H1 (cell line): ENCODE data around the gene CA10. TPM values are rescaled to one million over a fixed set of nuclear protein-coding genes. Genes with fewer than 3 reads are reported as not detected.

Source experiments
- CTCF ChIA-PET: fragments of 300-600 bp; sonication (Branson Sonifier 250); formaldehyde crosslinking; loops from one replicate; lab custom pipeline; 2021; ENCODE audit not compliant: partially characterized antibody; lab: Charles Lee
- POLR2A ChIA-PET: fragments of 300-600 bp; sonication (Branson Sonifier 250); formaldehyde crosslinking; loops from one replicate; lab custom pipeline; 2021; ENCODE audit warnings: inconsistent platforms; ENCODE audit not compliant: partially characterized antibody; lab: Charles Lee
- DNase-seq, 2 experiments: peaks; one replicate each; pipeline versions ENCODE4 v3.0.0 to v3.0.0-alpha.2; 2010 to 2022; ENCODE audit warnings: low spot score in 2 of 2, low read depth in 1 of 2, mixed read lengths in 1 of 2
- FAIRE-seq: peaks from 2 replicates; lab custom pipeline; 2011; peaks lifted over from hg19 to GRCh38; lab: Jason Lieb, UNC
- H2AFZ ChIP-seq: 2 replicates; pipeline ENCODE4 v1.8.1; 2012; ENCODE audit warnings: low read length, inconsistent platforms
- H2AK5ac ChIP-seq: 2 replicates; pipeline ENCODE4 v1.6.1; 2013; ENCODE audit warnings: low read depth, low read length
- H2BK120ac ChIP-seq: replicated peaks from 2 replicates; pipeline ENCODE3; 2013; ENCODE audit warnings: low read depth, low read length, inconsistent platforms
- H2BK12ac ChIP-seq: 2 replicates; pipeline ENCODE4 v1.6.1; 2013; ENCODE audit warnings: low read depth, low read length
- H2BK15ac ChIP-seq: 2 replicates; pipeline ENCODE4 v1.6.1; 2013; ENCODE audit warnings: low read length
- H2BK20ac ChIP-seq: 2 replicates; pipeline ENCODE4 v1.6.1; 2013; ENCODE audit warnings: low read length
- H2BK5ac ChIP-seq: 2 replicates; pipeline ENCODE4 v1.6.1; 2013; ENCODE audit warnings: low read depth, low read length
- H3K14ac ChIP-seq: 2 replicates; pipeline ENCODE4 v1.6.1; 2013; ENCODE audit warnings: inconsistent platforms; ENCODE audit not compliant: insufficient read length
- H3K18ac ChIP-seq: 2 replicates; pipeline ENCODE4 v1.6.1; 2013; ENCODE audit warnings: low read length; ENCODE audit errors: extremely low read depth
- H3K23ac ChIP-seq: 2 replicates; pipeline ENCODE4 v1.6.1; 2013; ENCODE audit warnings: inconsistent platforms; ENCODE audit not compliant: insufficient read length
- H3K23me2 ChIP-seq: 2 replicates; pipeline ENCODE4 v1.6.1; 2013; ENCODE audit warnings: low read depth, low read length
- H3K27ac ChIP-seq: 2 replicates; pipeline ENCODE4 v1.6.1; 2011; ENCODE audit warnings: low read depth, low read length, inconsistent platforms
- H3K27me3 ChIP-seq, 4 experiments: replicated peaks in 1 of 4; 1 replicate in 1 of 4; 2 replicates in 3 of 4; pipeline versions ENCODE4 v1.6.1 to v1.8.1; 2011 to 2013; ENCODE audit warnings: low read length in 3 of 4, mild to moderate bottlenecking in 3 of 4, inconsistent platforms in 2 of 4, mixed read lengths in 2 of 4, moderate library complexity in 1 of 4; ENCODE audit not compliant: control insufficient read depth in 3 of 4, insufficient read depth in 3 of 4; ENCODE audit errors: extremely low read depth in 1 of 4
- H3K36me3 ChIP-seq, 4 experiments: 2 replicates each; pipeline versions ENCODE4 v1.6.1 to v1.8.1; 2011 to 2013; ENCODE audit warnings: mild to moderate bottlenecking in 4 of 4, low read length in 3 of 4, moderate library complexity in 2 of 4, control low read depth in 1 of 4, inconsistent platforms in 1 of 4; ENCODE audit not compliant: insufficient read depth in 4 of 4, control insufficient read depth in 2 of 4
- H3K4ac ChIP-seq: replicated peaks from 2 replicates; pipeline ENCODE3; 2013; ENCODE audit warnings: low read length, low read depth, mixed read lengths, inconsistent platforms; ENCODE audit not compliant: insufficient read length
- H3K4me1 ChIP-seq, 4 experiments: replicated peaks in 1 of 4; 1 replicate in 1 of 4; 2 replicates in 3 of 4; pipeline versions ENCODE4 v1.6.1 to v1.8.1; 2011 to 2013; ENCODE audit warnings: low read length in 3 of 4, inconsistent platforms in 2 of 4, mixed read lengths in 1 of 4; ENCODE audit not compliant: insufficient read depth in 4 of 4, control insufficient read depth in 3 of 4
- H3K4me2 ChIP-seq, 2 experiments: 2 replicates each; pipeline versions ENCODE4 v1.6.1 to v1.8.1; 2011 to 2013; ENCODE audit warnings: low read depth in 2 of 2, low read length in 2 of 2, control low read depth in 1 of 2, inconsistent platforms in 1 of 2, mild to moderate bottlenecking in 1 of 2; ENCODE audit not compliant: insufficient read depth in 1 of 2
- H3K4me3 ChIP-seq, 4 experiments: fragments of 200-600, 300-600 bp in 1 of 4; sonication (generic), shearing (Covaris generic), sonication (Bioruptor Twin) in 1 of 4; 2 replicates each; pipeline versions ENCODE4 v1.5.1 to v1.8.1; 2011 to 2016; ENCODE audit warnings: low read length in 4 of 4, low read depth in 3 of 4, control low read depth in 2 of 4, inconsistent platforms in 2 of 4, mild to moderate bottlenecking in 2 of 4, mixed read lengths in 1 of 4, moderate library complexity in 1 of 4; ENCODE audit not compliant: insufficient read depth in 2 of 4; ENCODE audit errors: extremely low read depth in 1 of 4
- H3K56ac ChIP-seq: replicated peaks from 2 replicates; pipeline ENCODE3; 2013; ENCODE audit warnings: low read depth, mild to moderate bottlenecking, mixed read lengths, low read length, inconsistent platforms; ENCODE audit not compliant: insufficient read length
- H3K79me1 ChIP-seq: 2 replicates; pipeline ENCODE4 v1.6.1; 2013; ENCODE audit warnings: low read depth, low read length, control low read depth
- H3K79me2 ChIP-seq, 2 experiments: 2 replicates each; pipeline versions ENCODE4 v1.6.1 to v1.8.1; 2012 to 2013; ENCODE audit warnings: low read length in 2 of 2, mild to moderate bottlenecking in 2 of 2, inconsistent platforms in 1 of 2; ENCODE audit not compliant: insufficient read depth in 2 of 2, control insufficient read depth in 1 of 2
- H3K9ac ChIP-seq, 4 experiments: replicated peaks in 1 of 4; 1 replicate in 1 of 4; 2 replicates in 3 of 4; pipeline versions ENCODE4 v1.6.1 to v1.8.1; 2011 to 2013; ENCODE audit warnings: low read depth in 3 of 4, low read length in 3 of 4, control low read depth in 2 of 4, mild to moderate bottlenecking in 2 of 4, moderate library complexity in 2 of 4, inconsistent platforms in 1 of 4; ENCODE audit errors: extremely low read depth in 1 of 4
- H3K9me3 ChIP-seq, 2 experiments: 2 replicates each; pipeline versions ENCODE4 v1.6.1 to v1.8.1; 2012 to 2013; ENCODE audit warnings: mild to moderate bottlenecking in 2 of 2, moderate library complexity in 2 of 2, control low read depth in 1 of 2, inconsistent platforms in 1 of 2, low read depth in 1 of 2, low read length in 1 of 2, mixed read lengths in 1 of 2; ENCODE audit not compliant: insufficient read depth in 2 of 2
- H4K20me1 ChIP-seq, 2 experiments: replicated peaks in 1 of 2; 2 replicates each; pipeline versions ENCODE3 to v1.8.1; 2011 to 2013; ENCODE audit warnings: inconsistent platforms in 2 of 2, low read length in 2 of 2, mild to moderate bottlenecking in 1 of 2; ENCODE audit not compliant: insufficient read depth in 2 of 2, control insufficient read depth in 1 of 2
- H4K5ac ChIP-seq: 2 replicates; pipeline ENCODE4 v1.6.1; 2013; ENCODE audit warnings: low read length, low read depth, mixed read lengths, inconsistent platforms; ENCODE audit not compliant: insufficient read length
- H4K8ac ChIP-seq: 2 replicates; pipeline ENCODE4 v1.8.0; 2013; ENCODE audit warnings: mild to moderate bottlenecking, moderate library complexity, low read length, inconsistent platforms; ENCODE audit not compliant: insufficient read depth; ENCODE audit errors: extremely low read depth
- H4K91ac ChIP-seq: replicated peaks from 2 replicates; pipeline ENCODE3; 2013; ENCODE audit warnings: low read length, mixed read lengths, inconsistent platforms; ENCODE audit not compliant: insufficient read length
- BACH1 ChIP-seq: IDR thresholded peaks from 2 replicates; pipeline ENCODE4 v1.6.1; 2012; ENCODE audit warnings: low read length, improper control_type of control experiment
- BCL11A ChIP-seq, 2 experiments: IDR thresholded peaks; one replicate each; pipeline ENCODE4 v1.6.1; 2011; ENCODE audit warnings: low read depth in 2 of 2, low read length in 2 of 2, mild to moderate bottlenecking in 2 of 2
- BRCA1 ChIP-seq: IDR thresholded peaks from 2 replicates; pipeline ENCODE4 v1.6.1; 2012; ENCODE audit warnings: low read depth, low read length, improper control_type of control experiment
- CBX5 ChIP-seq: fragments of 300-800, 300-1000 bp; sonication (generic); IDR thresholded peaks from 2 replicates; pipeline ENCODE4 v1.7.1; 2016; ENCODE audit warnings: antibody characterized with exemption, low read length, low read depth
- CEBPB ChIP-seq: IDR thresholded peaks from 2 replicates; pipeline ENCODE4 v1.6.1; 2012; ENCODE audit warnings: low read depth, low read length
- CHD2 ChIP-seq: IDR thresholded peaks from 2 replicates; pipeline ENCODE4 v1.6.1; 2012; ENCODE audit warnings: low read length, improper control_type of control experiment
- GABPA ChIP-seq: IDR thresholded peaks from 2 replicates; pipeline ENCODE4 v1.6.1; 2011; ENCODE audit warnings: mild to moderate bottlenecking, low read length, moderate library complexity, borderline replicate concordance; ENCODE audit not compliant: insufficient read depth
- HDAC2 ChIP-seq, 2 experiments: fragments of 300-600 bp in 1 of 2; sonication (generic) in 1 of 2; IDR thresholded peaks; 2 replicates each; pipeline ENCODE4 v1.6.1; 2011 to 2012; ENCODE audit warnings: low read depth in 2 of 2, low read length in 2 of 2, mild to moderate bottlenecking in 2 of 2, moderate library complexity in 2 of 2, borderline replicate concordance in 1 of 2, inconsistent platforms in 1 of 2
- RFX5 ChIP-seq: IDR thresholded peaks from 2 replicates; pipeline ENCODE4 v1.6.1; 2011; ENCODE audit warnings: low read depth, low read length, improper control_type of control experiment, borderline replicate concordance
- SAP30 ChIP-seq: fragments of 300-600 bp; sonication (generic); IDR thresholded peaks from 2 replicates; pipeline ENCODE4 v1.7.1; 2012; ENCODE audit warnings: low read length, moderate library complexity, mild to moderate bottlenecking, inconsistent platforms; ENCODE audit not compliant: insufficient read depth, insufficient replicate concordance
- SIRT6 ChIP-seq: IDR thresholded peaks from one replicate; pipeline ENCODE4 v1.7.1; 2012; ENCODE audit warnings: low read length, inconsistent platforms
- TAF1 ChIP-seq: IDR thresholded peaks from 2 replicates; pipeline ENCODE4 v1.6.1; 2011; ENCODE audit warnings: mild to moderate bottlenecking, low read depth, low read length
- YY1 ChIP-seq: IDR thresholded peaks from 2 replicates; pipeline ENCODE4 v1.6.1; 2011; ENCODE audit warnings: low read depth, mild to moderate bottlenecking, low read length
- WGBS, 2 experiments: shearing (Covaris generic) in 1 of 2; methylation state at CpG; one replicate each; pipeline versions ENCODE4 v1.1.6 to v1.1.7; 2013 to 2015; ENCODE audit warnings: low lambda C conversion rate in 2 of 2, mixed read lengths in 2 of 2, inconsistent platforms in 1 of 2, low coverage in 1 of 2, missing lambda C conversion rate in 1 of 2; ENCODE audit not compliant: insufficient replicate concordance in 2 of 2, insufficient coverage in 1 of 2, insufficient read length in 1 of 2; ENCODE audit errors: extremely low coverage in 1 of 2, missing lambda C conversion rate in 1 of 2; 5-methylcytosine and 5-hydroxymethylcytosine counted together
- polyA plus RNA-seq, 7 experiments: library from polyadenylated mRNA; depleted of rRNA in 3 of 7; stranded (reverse) in 5 of 7; unstranded in 2 of 7; fragments of >200 nt in 5 of 7; fragments of 200-250 nt in 2 of 7; gene quantifications; 1 replicate in 5 of 7; 2 replicates in 1 of 7; 4 replicates in 1 of 7; pipeline versions ENCODE4 v1.2.1 to v1.2.3, GENCODE V29; 2011 to 2013; ENCODE audit warnings: missing spikeins in 2 of 7, mixed read lengths in 2 of 7
- total RNA-seq: library from RNA; stranded (reverse); fragmentation: NEBNext Ultra II Directional; extraction: Animal tissue kit (Norgen Biotek cat#: 25700); gene quantifications from 2 replicates; pipeline ENCODE4 v1.2.1, GENCODE V29; 2021

Gene CA10
- total and polyA plus RNA-seq, 2 of the 8 experiments (the other 6 are each of a cell fraction or from before 2014, with no cell fraction given): 0.60 to 0.63 TPM

DNA sequence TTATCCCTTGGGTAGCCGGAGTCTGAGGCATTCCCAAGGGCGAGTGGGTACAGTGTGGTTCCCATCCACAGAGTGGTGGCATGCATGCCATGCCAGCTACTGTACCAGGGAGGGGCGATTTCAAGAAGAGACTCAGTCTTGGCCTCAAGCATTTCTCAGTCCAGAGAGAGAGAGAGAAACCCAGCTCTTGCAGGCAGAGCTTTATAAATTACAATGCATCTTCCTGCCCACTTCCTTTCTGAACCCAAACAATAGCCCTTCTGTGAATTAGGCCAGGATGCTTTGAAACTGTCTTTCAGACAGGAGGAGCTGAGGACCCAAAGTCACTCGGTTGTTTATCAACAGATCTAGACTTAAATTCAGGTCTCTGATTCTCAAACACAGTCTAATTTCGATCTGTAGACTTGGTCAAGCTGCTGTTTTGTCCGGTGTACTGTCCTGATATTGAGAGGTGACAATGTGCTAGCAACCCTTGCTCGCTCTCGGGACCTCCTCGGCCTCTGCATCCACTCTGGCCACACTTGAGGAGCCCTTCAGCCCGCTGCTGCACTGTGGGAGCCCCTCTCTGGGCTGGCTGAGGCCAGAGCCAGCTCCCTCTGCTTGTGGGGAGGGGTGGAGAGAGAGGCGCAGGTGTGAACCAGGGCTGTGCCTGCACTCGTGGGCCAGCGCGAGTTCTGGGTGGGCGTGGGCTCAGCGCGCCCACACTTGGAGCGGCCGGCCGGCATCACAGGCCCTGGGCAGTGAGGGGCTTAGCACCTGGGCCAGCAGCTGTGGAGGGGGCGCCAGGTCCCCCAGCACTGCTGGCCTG, 490.2 kb downstream of the CA10 start:
- Histone ChIP-seq H2BK12ac (no peak overlapping the region), H2AK5ac (no peak overlapping the region), H3K27ac (no peak overlapping the region), H3K14ac (no peak overlapping the region), H4K8ac (no peak overlapping the region), H3K27me3 (no peaks in the 10 kb centered on the region), H2AFZ (no peak overlapping the region), H3K79me2 (no peaks in the 10 kb centered on the region), H3K4me3 (no peak overlapping the region), H3K36me3 (no peaks in the 10 kb centered on the region), H4K91ac (no peak overlapping the region), H3K4ac (no peak overlapping the region), H2BK5ac (no peak overlapping the region), H2BK120ac (no peak overlapping the region), H4K20me1 (no peaks in the 10 kb centered on the region), H2BK20ac (no peak overlapping the region), H3K9ac (no peak overlapping the region), H3K4me2 (no peak overlapping the region), H3K56ac (no peak overlapping the region), H3K9me3 (peaks cover 10 to 28% of the 10 kb centered on the region in 2 experiments; a peak in 3 of 4 replicates), H2BK15ac (no peak overlapping the region), H3K18ac (no peak overlapping the region), H4K5ac (no peak overlapping the region), H3K4me1 (no peaks in the 10 kb centered on the region), H3K79me1 (no peaks in the 10 kb centered on the region), H3K23ac (no peak overlapping the region), H3K23me2 (no peaks in the 10 kb centered on the region)
- POLR2A ChIA-PET: no interaction called here
- CTCF ChIA-PET: interaction anchor here (0.7 kb wide), 1 partner anchor 32 kb away, joined by 3 read pairs; no protein-coding TSS in a partner anchor
- FAIRE-seq: no peak
- WGBS, 2 experiments: 81% methylated on average over 20 of the region's 21 CpGs; no CpG with 5 or more reads in 1 of the 2 experiments
- DNase-seq: no peak
- TF ChIP-seq BACH1 (no peak), CEBPB (no peak), SAP30 (no peak), RFX5 (no peak), HDAC2 (IDR thresholded peaks at IDR 0.05; ENCODE audit: borderline replicate concordance in 1 of 2, low read depth in 2 of 2, low read length in 2 of 2) (no peak), SIRT6 (no peak), CHD2 (no peak), BCL11A (IDR thresholded peaks at IDR 0.05; ENCODE audit: low read depth in 2 of 2, low read length in 2 of 2) (no peak), GABPA (no peak), BRCA1 (no peak), YY1 (no peak), TAF1 (no peak), CBX5 (no peak)
